Measurements from ENCODE around the gene AZU1. TPM values are rescaled to one million over a fixed set of nuclear protein-coding genes. Genes with fewer than 3 reads are reported as not detected.

The AZU1 gene
- total RNA-seq, 4 donors from 2014 or later, result not detected

GRCh38 chr19:798415-799075 is 29.1 kb upstream of the AZU1 start:
- no peaks in the 10 kb centered on the region for H3K9me3 ChIP-seq
- no peak for TF ChIP-seq POLR2A (IDR thresholded peaks at IDR 0.05)
- TF ChIP-seq CTCF (IDR thresholded peaks at IDR 0.05 in 4 of 5, conservative IDR thresholded peaks at IDR 0.05 in 1 of 5), result no peak
- H3K27ac ChIP-seq, result peak overlapping the region; percentile 75 to 99 (median 90)
- H3K36me3 ChIP-seq, result no peaks in the 10 kb centered on the region
- ATAC-seq, result no peak
- H3K27me3 ChIP-seq, result no peaks in the 10 kb centered on the region
- in situ Hi-C loops (cut with MboI; ENCODE audit: low sequenced_read_pairs in 4 of 4), result no loop called here
- peak overlapping the region; percentile 79 to 96 (median 87) for H3K4me3 ChIP-seq
- intact Hi-C loops (cut with DNase I; ENCODE audit: low total_unique reads), result loop anchor here (5.0 to 10.0 kb wide), 3 partner anchors 136 to 476 kb away; partner anchors contain the start of genes FAM174C, POLRMT and RNF126
- DNase-seq, result no peak
- peaks cover 64 to 67% of the 10 kb centered on the region in 2 donors for H3K4me1 ChIP-seq

- H3K27me3 ChIP-seq, result no peaks in the 10 kb centered on the region
- DNase-seq, result no peak
- peak overlapping the region; percentile 79 to 96 (median 87) for H3K4me3 ChIP-seq
- intact Hi-C loops (cut with DNase I; ENCODE audit: low total_unique reads) (loop anchor here (5.0 to 10.0 kb wide), 3 partner anchors 137 to 476 kb away; partner anchors contain the start of genes FAM174C, POLRMT and RNF126), in situ Hi-C loops (cut with MboI; ENCODE audit: low sequenced_read_pairs in 4 of 4) (no loop called here)
- ATAC-seq, result no peak
- no peaks in the 10 kb centered on the region for H3K9me3 ChIP-seq
- TF ChIP-seq POLR2A (IDR thresholded peaks at IDR 0.05), result no peak
- no peak for TF ChIP-seq CTCF (IDR thresholded peaks at IDR 0.05 in 4 of 5, conservative IDR thresholded peaks at IDR 0.05 in 1 of 5)
- peak overlapping the region; percentile 75 to 99 (median 90) for H3K27ac ChIP-seq
- H3K4me1 ChIP-seq, result peaks cover 64 to 71% of the 10 kb centered on the region in 2 donors
- peaks cover 0 to 6% of the 10 kb centered on the region in 2 donors for H3K36me3 ChIP-seq
Measured at GRCh38 chr19:799076-799881, 28.4 kb upstream of the AZU1 start.

- Histone ChIP-seq H3K4me1 (peaks cover 58 to 69% of the 10 kb centered on the region in 2 donors), H3K36me3 (peaks cover 0 to 18% of the 10 kb centered on the region in 2 donors), H3K9me3 (no peaks in the 10 kb centered on the region), H3K27me3 (no peaks in the 10 kb centered on the region), H3K4me3 (peak overlapping the region; percentile 27 to 87 (median 58)), H3K27ac (peak overlapping the region in 3 of 4 donors; percentile 89 to 99 (median 91))
- in situ Hi-C loops (cut with MboI; ENCODE audit: low sequenced_read_pairs in 4 of 4) (no loop called here), intact Hi-C loops (cut with DNase I; ENCODE audit: low total_unique reads) (no loop called here)
- TF ChIP-seq CTCF (IDR thresholded peaks at IDR 0.05 in 4 of 5, conservative IDR thresholded peaks at IDR 0.05 in 1 of 5) (no peak), POLR2A (IDR thresholded peaks at IDR 0.05) (no peak)
- DNase-seq, result no peak
- ATAC-seq, result no peak
Measured at GRCh38 chr19:800360-801029, 27.1 kb upstream of the AZU1 start.

GRCh38 chr19:801030-801860 is 26.4 kb upstream of the AZU1 start:
- DNase-seq, result no peak
- in situ Hi-C loops (cut with MboI; ENCODE audit: low sequenced_read_pairs in 4 of 4), result no loop called here
- TF ChIP-seq CTCF (IDR thresholded peaks at IDR 0.05 in 4 of 5, conservative IDR thresholded peaks at IDR 0.05 in 1 of 5) (no peak), POLR2A (IDR thresholded peaks at IDR 0.05) (no peak)
- H3K27ac ChIP-seq, result peak overlapping the region; percentile 47 to 89 (median 61)
- no peak for ATAC-seq
- H3K9me3 ChIP-seq, result no peaks in the 10 kb centered on the region
- no peaks in the 10 kb centered on the region for H3K27me3 ChIP-seq
- intact Hi-C loops (cut with DNase I; ENCODE audit: low total_unique reads), result no loop called here
- peaks cover 51 to 62% of the 10 kb centered on the region in 2 donors for H3K4me1 ChIP-seq
- H3K36me3 ChIP-seq, result peaks cover 0 to 24% of the 10 kb centered on the region in 2 donors
- H3K4me3 ChIP-seq, result peak overlapping the region; percentile 27 to 79 (median 42)

All from gastrocnemius medialis (tissue), 4 donors.